Chondrocyte (in vitro differentiated cells): ENCODE data around the gene ECSIT. TPM values are rescaled to one million over a fixed set of nuclear protein-coding genes. Genes with fewer than 3 reads are reported as not detected.
A peak's percentile ranks its signal among the peaks of the same experiment; 100 is the strongest.

Experiments used
- DNase-seq: peaks from one replicate; pipeline ENCODE4 v3.0.0; 2021; ENCODE audit warnings: mixed read lengths, low spot score
- H3K27ac Mint-ChIP-seq: one replicate; pipeline ENCODE4 v1.8.0; 2021; ENCODE audit warnings: mild to moderate bottlenecking, moderate library complexity, mixed read lengths; ENCODE audit not compliant: unreplicated experiment
- H3K27me3 Mint-ChIP-seq: 2 replicates; pipeline ENCODE4 v1.8.0; 2021; ENCODE audit warnings: low read depth, mixed read lengths
- H3K36me3 Mint-ChIP-seq: 2 replicates; pipeline ENCODE4 v1.8.0; 2021; ENCODE audit warnings: low read depth, mixed read lengths
- H3K4me1 Mint-ChIP-seq: 2 replicates; pipeline ENCODE4 v1.8.0; 2021; ENCODE audit warnings: low read depth, mild to moderate bottlenecking, mixed read lengths
- H3K4me3 Mint-ChIP-seq: one replicate; pipeline ENCODE4 v1.8.0; 2021; ENCODE audit warnings: mild to moderate bottlenecking, moderate library complexity, mixed read lengths; ENCODE audit not compliant: unreplicated experiment
- H3K9me3 Mint-ChIP-seq: 2 replicates; pipeline ENCODE4 v1.8.0; 2021; ENCODE audit warnings: low read depth, mixed read lengths
- total RNA-seq: library from RNA; stranded (reverse); gene quantifications from 3 replicates; pipeline ENCODE4 v1.2.1, GENCODE V29; 2021
- TF ChIP-seq, protein P1 (sequence below): fragments of 200-600 bp; sonication (generic); IDR thresholded peaks from 2 replicates; pipeline ENCODE4 v1.5.0; 2021; ENCODE audit warnings: antibody characterized with exemption, mild to moderate bottlenecking, moderate library complexity

ECSIT gene
- total RNA-seq, 1 donor from 2014 or later: 20.5 TPM

DNA sequence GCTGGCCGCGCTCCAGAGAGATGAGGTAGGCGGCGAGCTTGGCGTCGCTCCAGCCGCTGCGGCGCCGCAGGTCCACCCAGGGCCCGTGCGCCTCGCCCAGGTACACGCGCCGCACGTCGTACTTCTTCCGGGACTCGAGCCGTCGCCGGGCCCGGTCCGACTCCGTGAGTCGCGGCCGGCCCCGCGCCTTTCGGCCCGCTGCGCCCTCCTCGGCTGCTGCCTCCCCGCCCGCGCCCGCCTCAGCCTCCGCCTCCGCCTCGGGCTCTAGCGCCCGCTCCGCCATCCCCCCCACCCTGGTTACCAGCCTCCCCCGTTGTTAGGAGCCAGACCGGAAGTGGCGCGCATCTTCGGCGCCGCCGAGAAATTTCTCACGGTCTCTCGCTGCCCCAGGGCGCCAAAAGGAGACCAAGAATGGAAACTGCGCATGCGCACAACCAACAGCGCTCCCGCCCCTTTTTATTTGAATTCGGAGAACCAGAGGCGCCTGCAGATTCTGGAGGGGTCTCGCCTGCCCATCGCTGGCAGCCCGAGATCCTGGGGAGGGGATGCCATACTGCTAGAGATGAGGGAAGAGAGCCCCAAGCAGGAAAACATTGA, 23.3 kb downstream of the ECSIT start, which contains the start of gene ZNF653:
Gene ZNF653 (minus strand): TSS at position 336 of the 597 bp plus-strand sequence. CDS start 53 bp downstream, at position 283.
- DNase-seq: no peak
- Mint-ChIP-seq H3K27ac (peak within 1 kb of the TSS; percentile 95), H3K27me3 (no peaks in the 10 kb centered on the region), H3K4me1 (peaks cover 16% of the 10 kb centered on the region), H3K4me3 (peak within 1 kb of the TSS; percentile 83), H3K36me3 (peaks cover 3% of the 10 kb centered on the region), H3K9me3 (no peaks in the 10 kb centered on the region)
- TF ChIP-seq, protein P1, sequence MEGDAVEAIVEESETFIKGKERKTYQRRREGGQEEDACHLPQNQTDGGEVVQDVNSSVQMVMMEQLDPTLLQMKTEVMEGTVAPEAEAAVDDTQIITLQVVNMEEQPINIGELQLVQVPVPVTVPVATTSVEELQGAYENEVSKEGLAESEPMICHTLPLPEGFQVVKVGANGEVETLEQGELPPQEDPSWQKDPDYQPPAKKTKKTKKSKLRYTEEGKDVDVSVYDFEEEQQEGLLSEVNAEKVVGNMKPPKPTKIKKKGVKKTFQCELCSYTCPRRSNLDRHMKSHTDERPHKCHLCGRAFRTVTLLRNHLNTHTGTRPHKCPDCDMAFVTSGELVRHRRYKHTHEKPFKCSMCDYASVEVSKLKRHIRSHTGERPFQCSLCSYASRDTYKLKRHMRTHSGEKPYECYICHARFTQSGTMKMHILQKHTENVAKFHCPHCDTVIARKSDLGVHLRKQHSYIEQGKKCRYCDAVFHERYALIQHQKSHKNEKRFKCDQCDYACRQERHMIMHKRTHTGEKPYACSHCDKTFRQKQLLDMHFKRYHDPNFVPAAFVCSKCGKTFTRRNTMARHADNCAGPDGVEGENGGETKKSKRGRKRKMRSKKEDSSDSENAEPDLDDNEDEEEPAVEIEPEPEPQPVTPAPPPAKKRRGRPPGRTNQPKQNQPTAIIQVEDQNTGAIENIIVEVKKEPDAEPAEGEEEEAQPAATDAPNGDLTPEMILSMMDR: no peak

DNA sequence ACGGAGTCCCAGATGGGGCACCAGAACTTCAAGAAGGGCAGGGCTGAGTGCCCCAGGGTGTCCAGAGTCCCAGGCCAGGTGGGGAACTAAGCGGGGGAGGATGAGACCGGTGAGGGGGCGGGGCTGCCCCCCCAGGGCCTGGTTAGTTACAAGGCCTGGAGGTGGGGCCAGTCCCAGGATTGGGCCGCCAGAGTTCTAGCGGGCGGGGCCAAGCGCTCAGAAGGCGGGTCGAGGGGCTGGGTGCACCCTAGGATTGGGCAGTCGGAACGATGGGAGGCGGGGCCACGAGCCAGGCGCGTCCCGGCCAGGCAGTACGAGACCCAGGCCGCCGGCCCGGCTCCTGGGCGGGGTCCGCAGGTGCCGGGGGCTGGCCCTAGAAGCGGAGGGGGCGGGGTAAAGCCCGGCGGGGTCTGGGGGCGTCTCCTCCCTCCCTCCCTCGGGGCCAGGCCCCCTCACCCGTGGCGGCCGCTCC, 23.9 kb downstream of the ECSIT start:
- Mint-ChIP-seq H3K27me3 (no peaks in the 10 kb centered on the region), H3K4me1 (peaks cover 16% of the 10 kb centered on the region), H3K4me3 (peak overlapping the region; percentile 83), H3K27ac (peak overlapping the region; percentile 79), H3K9me3 (no peaks in the 10 kb centered on the region), H3K36me3 (peaks cover 3% of the 10 kb centered on the region)
- DNase-seq: no peak
- TF ChIP-seq, protein P1: no peak

DNA sequence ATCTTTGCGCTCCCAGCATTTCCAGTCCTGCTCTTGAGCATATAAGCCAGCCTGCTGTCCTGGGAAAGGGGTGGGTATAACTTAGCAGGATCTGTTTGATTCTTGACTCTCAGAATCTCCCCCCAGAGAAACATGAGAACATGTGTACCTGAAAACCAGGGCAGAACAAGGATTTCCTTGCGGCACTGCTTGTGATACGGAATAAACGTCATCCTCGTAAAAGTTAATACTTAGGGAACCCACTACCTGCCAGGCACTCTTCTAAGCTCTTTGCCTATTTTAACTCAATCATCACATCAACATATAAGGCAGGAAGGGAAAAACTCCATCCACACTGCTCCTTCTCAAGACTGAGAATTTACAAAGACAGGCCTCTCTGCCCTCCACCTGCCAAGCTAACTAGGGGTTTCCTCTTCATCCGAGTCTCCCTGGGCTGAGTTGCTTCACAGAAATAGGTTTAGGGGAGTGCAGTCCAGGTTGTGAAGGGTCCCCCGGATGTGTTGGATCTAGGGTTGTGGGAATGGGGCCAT, 24.4 kb downstream of the ECSIT start:
- peaks cover 5% of the 10 kb centered on the region for H3K36me3 Mint-ChIP-seq
- TF ChIP-seq, protein P1: no peak
- DNase-seq: no peak
- H3K4me1 Mint-ChIP-seq: peaks cover 16% of the 10 kb centered on the region
- peak overlapping the region; percentile 83 for H3K4me3 Mint-ChIP-seq
- H3K27me3 Mint-ChIP-seq: no peaks in the 10 kb centered on the region
- no peaks in the 10 kb centered on the region for H3K9me3 Mint-ChIP-seq
- H3K27ac Mint-ChIP-seq: peak overlapping the region; percentile 79

DNA sequence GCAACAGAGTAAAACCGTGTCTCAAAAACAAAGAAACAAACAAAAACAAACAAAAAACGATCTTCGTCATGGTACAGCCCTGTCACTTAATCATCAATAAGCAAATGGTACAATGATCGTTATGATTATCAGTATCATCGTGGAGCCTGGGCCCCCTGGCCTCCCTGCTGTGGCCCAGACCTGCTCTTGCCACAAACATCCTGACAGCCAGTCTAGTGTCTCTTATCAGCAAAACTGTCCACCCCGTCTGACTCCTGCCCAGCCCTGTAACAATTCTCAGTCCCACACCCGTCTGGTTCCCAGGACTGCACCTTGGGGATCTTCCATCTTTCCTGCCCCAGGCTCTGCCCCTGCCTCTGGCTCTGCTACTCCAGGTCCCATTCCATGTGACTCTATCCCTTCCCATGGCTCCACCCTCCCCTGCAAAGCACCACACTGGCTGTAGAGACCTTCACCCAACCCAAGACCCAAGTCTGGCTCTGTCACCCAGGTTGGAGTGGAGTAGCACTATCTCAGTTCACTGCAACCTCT, 29.0 kb downstream of the ECSIT start:
- DNase-seq: no peak
- Mint-ChIP-seq H3K4me3 (no peak overlapping the region), H3K4me1 (peaks cover 7% of the 10 kb centered on the region), H3K27me3 (no peaks in the 10 kb centered on the region), H3K27ac (no peak overlapping the region), H3K9me3 (no peaks in the 10 kb centered on the region), H3K36me3 (peaks cover 10% of the 10 kb centered on the region)
- TF ChIP-seq, protein P1: no peak

DNA sequence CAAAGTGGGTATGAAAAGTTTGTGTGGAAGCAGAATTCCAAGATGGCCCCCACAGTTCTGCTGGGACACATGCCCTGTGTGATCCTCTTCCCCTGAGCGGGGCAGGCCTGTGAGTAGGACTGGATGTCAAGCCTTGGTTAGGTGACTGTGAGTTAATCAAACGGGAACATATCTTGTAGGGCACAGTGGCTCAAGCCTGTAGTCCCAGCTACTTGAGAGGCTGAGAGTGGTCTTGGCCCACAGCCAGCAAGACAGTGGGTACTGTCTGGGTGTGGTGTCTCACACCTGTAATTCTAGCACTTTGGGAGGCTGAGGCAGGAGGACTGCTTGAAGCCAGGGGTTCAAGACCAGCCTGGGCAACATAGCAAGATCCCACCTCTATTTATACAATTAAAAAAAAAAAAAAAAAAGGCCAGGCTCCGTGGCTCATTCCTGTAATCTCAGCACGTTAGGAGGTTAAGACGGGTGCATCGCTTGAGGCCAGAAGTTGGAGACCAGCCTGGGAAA, 29.7 kb downstream of the ECSIT start:
- TF ChIP-seq, protein P1: no peak
- H3K27ac Mint-ChIP-seq: no peak overlapping the region

More for the DNA sequence above, 29.7 kb downstream of the ECSIT start:
- Mint-ChIP-seq H3K27me3 (no peaks in the 10 kb centered on the region), H3K36me3 (peaks cover 11% of the 10 kb centered on the region), H3K4me3 (no peak overlapping the region), H3K4me1 (peaks cover under 1% of the 10 kb centered on the region), H3K9me3 (no peaks in the 10 kb centered on the region)
- DNase-seq: no peak
